ENCODE measurements around the gene ADCY2. TPM values are rescaled to one million over a fixed set of nuclear protein-coding genes. Genes with fewer than 3 reads are reported as not detected.

Gene ADCY2
- total and polyA plus RNA-seq, 2 experiments from 2014 or later = 23.8 to 74.9 TPM

DNA sequence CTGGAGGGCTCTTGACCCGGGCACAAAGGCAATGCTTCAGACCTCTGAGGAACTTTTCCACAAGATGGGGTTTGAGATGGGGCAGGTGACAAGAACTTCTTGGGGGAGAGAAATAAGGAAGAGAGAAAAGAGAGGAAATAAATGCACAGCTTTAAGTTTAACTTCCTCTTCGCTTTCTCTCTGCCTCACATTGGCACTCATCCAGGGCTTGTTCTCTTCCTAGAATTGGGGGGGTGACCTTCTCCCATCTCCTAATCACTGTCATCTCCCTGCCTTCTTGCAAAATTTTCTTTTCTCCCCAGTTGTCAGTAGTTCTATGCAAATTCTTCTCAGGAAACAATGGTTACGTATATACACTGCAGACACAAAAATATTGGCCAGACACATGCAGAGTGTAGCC is 19.1 kb upstream of the ADCY2 start:
- no peaks in the 10 kb centered on the region for H4K20me1 ChIP-seq (replicated peaks; ENCODE audit: insufficient read depth)
- Mint-ChIP-seq H3K27me3 (ENCODE audit: insufficient read depth, low read depth, poor library complexity) (peaks cover 4% of the 10 kb centered on the region), H3K4me3 (no peak overlapping the region), H3K27ac (no peak overlapping the region), H3K4me1 (no peaks in the 10 kb centered on the region), H3K9me3 (peaks cover 3% of the 10 kb centered on the region; the same call in 2 of the 3 replicates), H3K36me3 (ENCODE audit: low read depth) (peaks cover 3% of the 10 kb centered on the region; the same call in 2 of the 3 replicates)
- DNase-seq (ENCODE audit: low spot score) (no peak), ATAC-seq (no peak)
- H3K4me3 ChIP-seq = no peak overlapping the region
- no peaks in the 10 kb centered on the region for H3K27me3 ChIP-seq (ENCODE audit: insufficient read depth)
- H2AFZ ChIP-seq = peak overlapping the region; percentile 57; the same call in 1 of the 2 replicates
- H3K4me2 ChIP-seq = no peak overlapping the region
- no peak overlapping the region for H3K27ac ChIP-seq (ENCODE audit: low read depth)
- no peaks in the 10 kb centered on the region for H3K36me3 ChIP-seq (ENCODE audit: insufficient read depth)
- H3K4me1 ChIP-seq (ENCODE audit: insufficient read depth) = no peaks in the 10 kb centered on the region
- no peaks in the 10 kb centered on the region for H3F3A ChIP-seq (replicated peaks; ENCODE audit: low read depth)
- TF ChIP-seq ZNF114 (CRISPR knock-in tag; IDR thresholded peaks at IDR 0.05) (no peak), ZNF462 (CRISPR knock-in tag; IDR thresholded peaks at IDR 0.05) (no peak), CREB1 (CRISPR knock-in tag; IDR thresholded peaks at IDR 0.05; ENCODE audit: low read depth) (no peak), JUNB (IDR thresholded peaks at IDR 0.05; ENCODE audit: unreplicated experiment) (no peak)
- no peaks in the 10 kb centered on the region for H3K79me2 ChIP-seq (replicated peaks; ENCODE audit: insufficient read depth)
- peaks cover 23% of the 10 kb centered on the region; the same call in 1 of the 2 replicates for H3K9me2 ChIP-seq (ENCODE audit: insufficient read depth)

GRCh38 chr5:7377761-7378160 is 18.2 kb upstream of the ADCY2 start:
- no peak overlapping the region for H3K27ac ChIP-seq (ENCODE audit: low read depth)
- H3K27me3 ChIP-seq (ENCODE audit: insufficient read depth) = no peaks in the 10 kb centered on the region
- DNase-seq (ENCODE audit: low spot score) = no peak
- ATAC-seq = no peak
- H2AFZ ChIP-seq = no peak overlapping the region
- no peaks in the 10 kb centered on the region for H3K4me1 ChIP-seq (ENCODE audit: insufficient read depth)
- Mint-ChIP-seq H3K27me3 (ENCODE audit: insufficient read depth, low read depth, poor library complexity) (peaks cover 2% of the 10 kb centered on the region), H3K4me1 (no peaks in the 10 kb centered on the region), H3K27ac (no peak overlapping the region), H3K9me3 (peaks cover under 1% of the 10 kb centered on the region; the same call in 2 of the 3 replicates), H3K4me3 (no peak overlapping the region), H3K36me3 (ENCODE audit: low read depth) (peaks cover under 1% of the 10 kb centered on the region; the same call in 2 of the 3 replicates)
- H4K20me1 ChIP-seq (replicated peaks; ENCODE audit: insufficient read depth) = no peaks in the 10 kb centered on the region
- peaks cover 22% of the 10 kb centered on the region; the same call in 1 of the 2 replicates for H3K9me2 ChIP-seq (ENCODE audit: insufficient read depth)
- no peaks in the 10 kb centered on the region for H3F3A ChIP-seq (replicated peaks; ENCODE audit: low read depth)
- no peaks in the 10 kb centered on the region for H3K79me2 ChIP-seq (replicated peaks; ENCODE audit: insufficient read depth)
- H3K4me2 ChIP-seq = no peak overlapping the region
- H3K4me3 ChIP-seq = no peak overlapping the region
- no peaks in the 10 kb centered on the region for H3K36me3 ChIP-seq (ENCODE audit: insufficient read depth)
- TF ChIP-seq, protein P1, sequence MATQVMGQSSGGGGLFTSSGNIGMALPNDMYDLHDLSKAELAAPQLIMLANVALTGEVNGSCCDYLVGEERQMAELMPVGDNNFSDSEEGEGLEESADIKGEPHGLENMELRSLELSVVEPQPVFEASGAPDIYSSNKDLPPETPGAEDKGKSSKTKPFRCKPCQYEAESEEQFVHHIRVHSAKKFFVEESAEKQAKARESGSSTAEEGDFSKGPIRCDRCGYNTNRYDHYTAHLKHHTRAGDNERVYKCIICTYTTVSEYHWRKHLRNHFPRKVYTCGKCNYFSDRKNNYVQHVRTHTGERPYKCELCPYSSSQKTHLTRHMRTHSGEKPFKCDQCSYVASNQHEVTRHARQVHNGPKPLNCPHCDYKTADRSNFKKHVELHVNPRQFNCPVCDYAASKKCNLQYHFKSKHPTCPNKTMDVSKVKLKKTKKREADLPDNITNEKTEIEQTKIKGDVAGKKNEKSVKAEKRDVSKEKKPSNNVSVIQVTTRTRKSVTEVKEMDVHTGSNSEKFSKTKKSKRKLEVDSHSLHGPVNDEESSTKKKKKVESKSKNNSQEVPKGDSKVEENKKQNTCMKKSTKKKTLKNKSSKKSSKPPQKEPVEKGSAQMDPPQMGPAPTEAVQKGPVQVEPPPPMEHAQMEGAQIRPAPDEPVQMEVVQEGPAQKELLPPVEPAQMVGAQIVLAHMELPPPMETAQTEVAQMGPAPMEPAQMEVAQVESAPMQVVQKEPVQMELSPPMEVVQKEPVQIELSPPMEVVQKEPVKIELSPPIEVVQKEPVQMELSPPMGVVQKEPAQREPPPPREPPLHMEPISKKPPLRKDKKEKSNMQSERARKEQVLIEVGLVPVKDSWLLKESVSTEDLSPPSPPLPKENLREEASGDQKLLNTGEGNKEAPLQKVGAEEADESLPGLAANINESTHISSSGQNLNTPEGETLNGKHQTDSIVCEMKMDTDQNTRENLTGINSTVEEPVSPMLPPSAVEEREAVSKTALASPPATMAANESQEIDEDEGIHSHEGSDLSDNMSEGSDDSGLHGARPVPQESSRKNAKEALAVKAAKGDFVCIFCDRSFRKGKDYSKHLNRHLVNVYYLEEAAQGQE (IDR thresholded peaks at IDR 0.05; ENCODE audit: unreplicated experiment) = no peak
- TF ChIP-seq ZNF114 (CRISPR knock-in tag; IDR thresholded peaks at IDR 0.05) = no peak
- no peak for TF ChIP-seq CREB1 (CRISPR knock-in tag; IDR thresholded peaks at IDR 0.05; ENCODE audit: low read depth)

All from GM23338 (cell line).